GM19452 (cell line): Measurements from ENCODE around the gene PRSS33.
A peak's percentile ranks its signal among the peaks of the same experiment; 100 is the strongest.

Experiments used
- ATAC-seq: cut with Tn5 transposase; IDR thresholded peaks from one replicate; pipeline ENCODE4 v1.9.1; 2021; ENCODE audit not compliant: unreplicated experiment

PRSS33 gene

GRCh38 chr16:2777903-2778629, 9.3 kb downstream of the PRSS33 start:
- no peak for ATAC-seq

- ATAC-seq: peak; percentile 71
Measured at GRCh38 chr16:2777231-2777902, 10.0 kb downstream of the PRSS33 start, which contains the start of gene ELOB. Gene ELOB, minus strand, starts transcription at chr16:2777280. Its CDS starts 41 bp downstream, at chr16:2777239.

- peak; percentile 22 for ATAC-seq
Measured at GRCh38 chr16:2776500-2777139, 10.7 kb downstream of the PRSS33 start.

GRCh38 chr16:2775765-2776499, 11.4 kb downstream of the PRSS33 start:
- ATAC-seq: no peak

- ATAC-seq: no peak
Measured at GRCh38 chr16:2775131-2775716, 12.1 kb downstream of the PRSS33 start.

- ATAC-seq: no peak
Measured at GRCh38 chr16:2774161-2774891, 13.0 kb downstream of the PRSS33 start.

- no peak for ATAC-seq
Measured at GRCh38 chr16:2773188-2773968, 14.0 kb downstream of the PRSS33 start.

- ATAC-seq: no peak
Measured at GRCh38 chr16:2771496-2772402, 15.6 kb downstream of the PRSS33 start.

- ATAC-seq: no peak
Measured at GRCh38 chr16:2770057-2770951, 17.1 kb downstream of the PRSS33 start.

- ATAC-seq: no peak
Measured at GRCh38 chr16:2769675-2770056, 17.7 kb downstream of the PRSS33 start.

- no peak for ATAC-seq
Measured at GRCh38 chr16:2769100-2769529, 18.2 kb downstream of the PRSS33 start.

GRCh38 chr16:2768403-2769089, 18.8 kb downstream of the PRSS33 start:
- no peak for ATAC-seq

GRCh38 chr16:2767891-2768290, 19.5 kb downstream of the PRSS33 start:
- ATAC-seq: no peak

GRCh38 chr16:2767140-2767731, 20.1 kb downstream of the PRSS33 start:
- ATAC-seq: no peak

GRCh38 chr16:2766430-2767139, 20.8 kb downstream of the PRSS33 start:
- ATAC-seq: no peak
